Neutrophil (primary cell): ENCODE measurements around the gene HACD4.
A peak's percentile ranks its signal among the peaks of the same experiment; 100 is the strongest.

Experiments
- H3K27ac ChIP-seq: fragments of 200-600 bp; sonication (generic); 2 replicates; pipeline ENCODE4 v1.5.1; 2016; ENCODE audit warnings: mild to moderate bottlenecking, moderate library complexity
- H3K27me3 ChIP-seq: fragments of 200-600 bp; sonication (generic); 2 replicates; pipeline ENCODE4 v1.6.0; 2016; ENCODE audit warnings: mild to moderate bottlenecking
- H3K36me3 ChIP-seq: fragments of 200-600 bp; sonication (generic); 2 replicates; pipeline ENCODE4 v1.5.1; 2017
- H3K4me1 ChIP-seq, 2 experiments: fragments of 200-600 bp in 1 of 2; sonication (generic) in 1 of 2; 1 replicate in 1 of 2; 2 replicates in 1 of 2; pipeline versions ENCODE4 v1.5.1 to v1.6.1; 2013 to 2016; ENCODE audit warnings: low read depth in 1 of 2, low read length in 1 of 2, mild to moderate bottlenecking in 1 of 2, moderate library complexity in 1 of 2; ENCODE audit not compliant: control insufficient read depth in 1 of 2, insufficient read depth in 1 of 2
- H3K4me3 ChIP-seq, 2 experiments: fragments of 200-600 bp in 1 of 2; sonication (generic) in 1 of 2; 1 replicate in 1 of 2; 2 replicates in 1 of 2; pipeline ENCODE4 v1.5.1; 2013 to 2016; ENCODE audit warnings: low read depth in 1 of 2, low read length in 1 of 2, mild to moderate bottlenecking in 1 of 2, moderate library complexity in 1 of 2
- H3K9me3 ChIP-seq: fragments of 200-600 bp; sonication (generic); 2 replicates; pipeline ENCODE4 v1.5.1; 2016
- TF ChIP-seq, protein P1 (sequence below): fragments of 200-600 bp; sonication (generic); IDR thresholded peaks from 2 replicates; pipeline ENCODE4 v1.5.1; 2016; ENCODE audit warnings: antibody characterized with exemption

Gene HACD4

DNA sequence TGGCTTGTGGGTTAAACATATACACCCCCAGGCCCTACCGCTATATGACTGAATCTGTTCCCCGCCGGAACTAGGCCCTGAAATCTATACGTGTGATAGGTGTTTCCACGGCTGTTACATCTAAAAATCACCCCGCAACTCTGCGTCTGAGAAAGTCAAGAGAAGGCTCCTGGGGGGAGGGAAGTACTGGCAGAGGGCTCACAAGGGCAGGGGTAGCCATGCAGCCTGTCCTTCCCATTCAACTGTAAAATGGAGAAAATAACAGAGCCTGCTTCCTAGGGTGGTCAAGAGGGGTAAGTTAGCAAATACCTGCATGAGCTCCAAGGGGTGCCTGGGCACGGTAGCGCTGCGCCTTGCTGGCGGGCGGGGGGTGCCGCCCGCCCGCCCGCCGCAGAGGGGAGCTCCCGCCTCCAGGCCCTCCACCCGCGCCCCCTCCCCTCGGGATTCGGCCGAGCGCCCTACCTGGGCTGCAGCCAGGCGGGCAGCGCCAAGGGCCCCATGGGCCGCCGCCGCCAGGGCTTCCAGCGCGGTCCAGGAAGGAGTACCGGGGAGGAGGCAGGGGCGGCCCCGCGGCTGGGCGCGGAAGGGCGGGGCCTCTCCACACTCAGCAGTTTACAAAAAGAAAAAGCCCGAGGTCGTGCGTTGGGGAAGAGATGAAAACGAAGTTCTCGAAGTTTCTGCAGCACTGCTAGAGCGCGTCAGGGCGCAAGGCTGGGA lies at the start of gene HACD4:
TSS of gene HACD4 (minus strand) at position 550 of the 717 bp plus-strand sequence. CDS start at position 500, 50 bp downstream.
- Histone ChIP-seq H3K27me3 (no peaks in the 10 kb centered on the region), H3K4me1 (peaks cover 39% of the 10 kb centered on the region in 2 experiments), H3K4me3 (peak within 1 kb of the TSS; percentile 65 to 83), H3K27ac (peak within 1 kb of the TSS; percentile 94), H3K9me3 (no peaks in the 10 kb centered on the region), H3K36me3 (peaks cover 17% of the 10 kb centered on the region)
- TF ChIP-seq, protein P1, sequence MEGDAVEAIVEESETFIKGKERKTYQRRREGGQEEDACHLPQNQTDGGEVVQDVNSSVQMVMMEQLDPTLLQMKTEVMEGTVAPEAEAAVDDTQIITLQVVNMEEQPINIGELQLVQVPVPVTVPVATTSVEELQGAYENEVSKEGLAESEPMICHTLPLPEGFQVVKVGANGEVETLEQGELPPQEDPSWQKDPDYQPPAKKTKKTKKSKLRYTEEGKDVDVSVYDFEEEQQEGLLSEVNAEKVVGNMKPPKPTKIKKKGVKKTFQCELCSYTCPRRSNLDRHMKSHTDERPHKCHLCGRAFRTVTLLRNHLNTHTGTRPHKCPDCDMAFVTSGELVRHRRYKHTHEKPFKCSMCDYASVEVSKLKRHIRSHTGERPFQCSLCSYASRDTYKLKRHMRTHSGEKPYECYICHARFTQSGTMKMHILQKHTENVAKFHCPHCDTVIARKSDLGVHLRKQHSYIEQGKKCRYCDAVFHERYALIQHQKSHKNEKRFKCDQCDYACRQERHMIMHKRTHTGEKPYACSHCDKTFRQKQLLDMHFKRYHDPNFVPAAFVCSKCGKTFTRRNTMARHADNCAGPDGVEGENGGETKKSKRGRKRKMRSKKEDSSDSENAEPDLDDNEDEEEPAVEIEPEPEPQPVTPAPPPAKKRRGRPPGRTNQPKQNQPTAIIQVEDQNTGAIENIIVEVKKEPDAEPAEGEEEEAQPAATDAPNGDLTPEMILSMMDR: no peak

DNA sequence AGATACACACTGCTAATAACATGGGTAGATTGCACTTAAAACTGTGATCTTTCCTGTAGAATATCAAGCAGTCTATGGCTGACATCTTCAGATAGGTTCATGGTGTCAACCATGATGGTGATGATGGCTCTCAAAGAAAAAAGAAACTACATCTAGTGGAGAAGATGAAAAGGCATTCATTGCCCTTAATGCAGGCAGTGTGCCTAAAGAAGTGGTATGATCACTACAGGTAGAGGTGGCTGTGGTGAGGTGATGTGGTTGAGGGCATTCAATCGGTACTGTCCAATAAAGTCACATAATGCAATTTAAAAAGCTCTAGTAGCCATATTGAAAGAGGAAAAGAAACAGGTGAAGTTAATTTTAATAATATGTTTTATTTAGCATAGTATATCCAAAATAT lies 49.4 kb upstream of the HACD4 start:
- peaks cover 7 to 10% of the 10 kb centered on the region in 2 experiments for H3K4me1 ChIP-seq
- TF ChIP-seq, protein P1: no peak
- H3K9me3 ChIP-seq: no peaks in the 10 kb centered on the region
- no peaks in the 10 kb centered on the region for H3K36me3 ChIP-seq
- no peak overlapping the region for H3K4me3 ChIP-seq
- H3K27ac ChIP-seq: no peak overlapping the region
- no peaks in the 10 kb centered on the region for H3K27me3 ChIP-seq

GRCh38 chr9:21078702-21079101 lies 47.3 kb upstream of the HACD4 start:
- Histone ChIP-seq H3K36me3 (no peaks in the 10 kb centered on the region), H3K27ac (no peak overlapping the region), H3K9me3 (no peaks in the 10 kb centered on the region), H3K4me1 (peaks cover 7 to 10% of the 10 kb centered on the region in 2 experiments), H3K4me3 (no peak overlapping the region), H3K27me3 (no peaks in the 10 kb centered on the region)
- TF ChIP-seq, protein P1: no peak

GRCh38 chr9:21077781-21078180 lies 46.3 kb upstream of the HACD4 start, which contains the start of gene IFNB1:
IFNB1 (minus strand) TSS chr9:21077942; CDS start chr9:21077869, 73 bp downstream.
- H3K4me1 ChIP-seq: peaks cover 7 to 10% of the 10 kb centered on the region in 2 experiments
- H3K27me3 ChIP-seq: no peaks in the 10 kb centered on the region
- H3K27ac ChIP-seq: no peak within 1 kb of the TSS
- TF ChIP-seq, protein P1: no peak
- no peaks in the 10 kb centered on the region for H3K9me3 ChIP-seq
- H3K4me3 ChIP-seq: no peak within 1 kb of the TSS
- H3K36me3 ChIP-seq: no peaks in the 10 kb centered on the region

DNA sequence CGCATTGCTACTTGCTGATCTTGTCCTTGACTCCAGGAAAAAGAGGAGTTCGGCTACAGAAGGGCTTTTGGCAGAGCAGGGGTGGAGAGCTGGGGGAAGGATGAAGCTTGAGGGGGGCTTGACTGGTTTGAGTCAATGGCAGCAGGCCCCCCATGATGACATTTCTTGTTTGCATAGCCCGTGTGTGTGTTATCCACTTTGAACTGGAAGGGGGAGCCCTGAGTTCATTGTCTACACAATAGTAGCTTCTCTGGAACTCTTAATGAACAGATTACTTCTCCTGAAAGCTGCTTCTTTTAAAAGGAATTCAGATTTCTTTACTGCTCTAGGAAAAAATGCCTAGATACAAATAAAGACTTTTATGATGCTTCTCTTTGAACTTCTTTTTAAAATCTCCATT lies 44.0 kb upstream of the HACD4 start:
- H3K4me3 ChIP-seq: no peak overlapping the region
- H3K27me3 ChIP-seq: no peaks in the 10 kb centered on the region
- H3K36me3 ChIP-seq: no peaks in the 10 kb centered on the region
- no peak overlapping the region for H3K27ac ChIP-seq
- no peaks in the 10 kb centered on the region for H3K9me3 ChIP-seq
- TF ChIP-seq, protein P1: no peak
- no peaks in the 10 kb centered on the region for H3K4me1 ChIP-seq
